ENCODE data around the gene CABP7. TPM values are rescaled to one million over a fixed set of nuclear protein-coding genes. Genes with fewer than 3 reads are reported as not detected.

CABP7 gene
- polyA plus RNA-seq, 1 donor (not counting 4 experiments of a cell fraction or from before 2014, with no cell fraction given): not detected

- Histone ChIP-seq H3K9ac (ENCODE audit: control insufficient read depth, extremely low read depth, insufficient read depth, low read length) (no peak overlapping the region), H3K4me3 (ENCODE audit: control insufficient read depth in 2 of 3, extremely low read depth in 1 of 3, insufficient read depth in 2 of 3, low read depth in 1 of 3, low read length in 3 of 3) (no peak overlapping the region), H3K4me2 (ENCODE audit: control insufficient read depth, extremely low read depth, insufficient read depth, low read depth, low read length) (no peak overlapping the region), H3K27me3 (ENCODE audit: control insufficient read depth, extremely low read depth, insufficient read depth, low read length) (peaks cover 42% of the 10 kb centered on the region), H2AFZ (ENCODE audit: control insufficient read depth, low read length) (no peak overlapping the region), H3K36me3 (ENCODE audit: control insufficient read depth in 2 of 2, extremely low read depth in 1 of 2, insufficient read depth in 2 of 2, low read length in 2 of 2) (no peaks in the 10 kb centered on the region), H3K9me3 (ENCODE audit: control insufficient read depth, low read depth, low read length) (no peaks in the 10 kb centered on the region), H3K9me1 (ENCODE audit: control insufficient read depth, extremely low read depth, insufficient read depth, low read length) (no peaks in the 10 kb centered on the region), H3K27ac (ENCODE audit: control insufficient read depth, insufficient read depth, low read length) (no peak overlapping the region), H3K79me2 (ENCODE audit: control insufficient read depth, insufficient read depth, low read length) (no peaks in the 10 kb centered on the region), H4K20me1 (ENCODE audit: control insufficient read depth, extremely low read depth, insufficient read depth, low read length) (peaks cover 2% of the 10 kb centered on the region), H3K4me1 (ENCODE audit: control insufficient read depth, extremely low read depth, insufficient read depth, low read length) (peaks cover 15% of the 10 kb centered on the region)
- DNase-seq (ENCODE audit: low read depth, low spot score) (no peak), FAIRE-seq (no peak)
- dilution Hi-C loops (cut with MboI; ENCODE audit: extremely low pct_ligation_motif_present, low sequenced_read_pairs): no loop called here
- TF ChIP-seq EZH2 (IDR thresholded peaks at IDR 0.05; ENCODE audit: low read length) (no peak), CTCF (optimal IDR thresholded peaks at IDR 0.05 in 1 of 3, IDR thresholded peaks at IDR 0.05 in 1 of 3, conservative IDR thresholded peaks at IDR 0.05 in 1 of 3; ENCODE audit: extremely low read depth in 1 of 3, insufficient read depth in 2 of 3, low read length in 3 of 3) (no peak)
These were observed 16.1 kb upstream of the CABP7 start for GRCh38 chr22:29703569-29704195.

GRCh38 chr22:29704528-29705285 is 15.1 kb upstream of the CABP7 start:
- Histone ChIP-seq H2AFZ (ENCODE audit: control insufficient read depth, low read length) (no peak overlapping the region), H3K79me2 (ENCODE audit: control insufficient read depth, insufficient read depth, low read length) (no peaks in the 10 kb centered on the region), H3K4me2 (ENCODE audit: control insufficient read depth, extremely low read depth, insufficient read depth, low read depth, low read length) (no peak overlapping the region), H3K9me1 (ENCODE audit: control insufficient read depth, extremely low read depth, insufficient read depth, low read length) (no peaks in the 10 kb centered on the region), H3K36me3 (ENCODE audit: control insufficient read depth in 2 of 2, extremely low read depth in 1 of 2, insufficient read depth in 2 of 2, low read length in 2 of 2) (no peaks in the 10 kb centered on the region), H3K27ac (ENCODE audit: control insufficient read depth, insufficient read depth, low read length) (no peak overlapping the region), H3K9ac (ENCODE audit: control insufficient read depth, extremely low read depth, insufficient read depth, low read length) (no peak overlapping the region), H3K4me3 (ENCODE audit: control insufficient read depth in 2 of 3, extremely low read depth in 1 of 3, insufficient read depth in 2 of 3, low read depth in 1 of 3, low read length in 3 of 3) (no peak overlapping the region), H4K20me1 (ENCODE audit: control insufficient read depth, extremely low read depth, insufficient read depth, low read length) (peaks cover 2% of the 10 kb centered on the region), H3K27me3 (ENCODE audit: control insufficient read depth, extremely low read depth, insufficient read depth, low read length) (peaks cover 45% of the 10 kb centered on the region), H3K4me1 (ENCODE audit: control insufficient read depth, extremely low read depth, insufficient read depth, low read length) (peaks cover 15% of the 10 kb centered on the region), H3K9me3 (ENCODE audit: control insufficient read depth, low read depth, low read length) (no peaks in the 10 kb centered on the region)
- TF ChIP-seq CTCF (optimal IDR thresholded peaks at IDR 0.05 in 1 of 3, IDR thresholded peaks at IDR 0.05 in 1 of 3, conservative IDR thresholded peaks at IDR 0.05 in 1 of 3; ENCODE audit: extremely low read depth in 1 of 3, insufficient read depth in 2 of 3, low read length in 3 of 3) (no peak), EZH2 (IDR thresholded peaks at IDR 0.05; ENCODE audit: low read length) (no peak)
- FAIRE-seq (no peak), DNase-seq (ENCODE audit: low read depth, low spot score) (no peak)
- dilution Hi-C loops (cut with MboI; ENCODE audit: extremely low pct_ligation_motif_present, low sequenced_read_pairs): no loop called here
